ENCODE data around the gene KBTBD3.
"Not testable (repeated sequence)": the region's sequence is repeated elsewhere in the genome, so short reads cannot be mapped to it uniquely, and the experiment has no call there.

The KBTBD3 gene

GRCh38 chr11:106003094-106003493, 74.1 kb downstream of the KBTBD3 start:
- DNase-seq = not testable (repeated sequence)

GRCh38 chr11:106001304-106002012, 75.7 kb downstream of the KBTBD3 start:
- no peak for DNase-seq
